GM18508 (cell line): ENCODE data around the gene ZNF33A.
"Not testable (repeated sequence)": the region's sequence is repeated elsewhere in the genome, so short reads cannot be mapped to it uniquely, and the experiment has no call there.

Source experiments
- ATAC-seq: cut with Tn5 transposase; IDR thresholded peaks from one replicate; pipeline ENCODE4 v1.9.1; 2021; ENCODE audit warnings: moderate number of reproducible peaks; ENCODE audit not compliant: insufficient read depth, unreplicated experiment

The ZNF33A gene

GRCh38 chr10:38043516-38043915 is 33.0 kb downstream of the ZNF33A start:
- no peak for ATAC-seq

- ATAC-seq, result no peak
These were observed 34.7 kb downstream of the ZNF33A start for GRCh38 chr10:38045129-38045528.

GRCh38 chr10:38047666-38048065 is 37.2 kb downstream of the ZNF33A start:
- no peak for ATAC-seq

GRCh38 chr10:38050212-38050611 is 39.7 kb downstream of the ZNF33A start:
- ATAC-seq, result no peak

- no peak for ATAC-seq
These were observed 43.9 kb downstream of the ZNF33A start for GRCh38 chr10:38054361-38054797.

- not testable (repeated sequence) for ATAC-seq
These were observed 44.9 kb downstream of the ZNF33A start for GRCh38 chr10:38055274-38055894.

- not testable (repeated sequence) for ATAC-seq
These were observed 59.2 kb downstream of the ZNF33A start for GRCh38 chr10:38069663-38070062.

- no peak for ATAC-seq
These were observed 60.0 kb downstream of the ZNF33A start for GRCh38 chr10:38070501-38070900.

GRCh38 chr10:38072552-38072951 is 62.1 kb downstream of the ZNF33A start:
- no peak for ATAC-seq

GRCh38 chr10:38076687-38077086 is 66.2 kb downstream of the ZNF33A start:
- ATAC-seq, result no peak

- ATAC-seq, result not testable (repeated sequence)
These were observed 82.8 kb downstream of the ZNF33A start for GRCh38 chr10:38093318-38093717.

- ATAC-seq, result peak; percentile 19
These were observed 83.3 kb downstream of the ZNF33A start for GRCh38 chr10:38093816-38094157.

GRCh38 chr10:38094158-38094926 is 83.9 kb downstream of the ZNF33A start, which contains the start of gene ZNF37A:
Gene ZNF37A, plus strand, starts transcription at chr10:38094337. Its CDS starts 2,281 bp downstream, at chr10:38096618.
- peak; percentile 97 for ATAC-seq

- no peak for ATAC-seq
These were observed 84.6 kb downstream of the ZNF33A start for GRCh38 chr10:38094927-38095574.

- no peak for ATAC-seq
These were observed 92.4 kb downstream of the ZNF33A start for GRCh38 chr10:38102880-38103279.

- ATAC-seq, result no peak
These were observed 93.3 kb downstream of the ZNF33A start for GRCh38 chr10:38103756-38104155.

- ATAC-seq, result no peak
These were observed 101.7 kb downstream of the ZNF33A start for GRCh38 chr10:38112159-38112558.
